ENCODE results near the gene CDC123. TPM values are rescaled to one million over a fixed set of nuclear protein-coding genes. Genes with fewer than 3 reads are reported as not detected.
"Not testable (repeated sequence)": the region's sequence is repeated elsewhere in the genome, so short reads cannot be mapped to it uniquely, and the experiment has no call there.

Gene CDC123
- total and polyA plus RNA-seq, 3 experiments from 2014 or later, result 97.5 to 162 (median 161) TPM

DNA sequence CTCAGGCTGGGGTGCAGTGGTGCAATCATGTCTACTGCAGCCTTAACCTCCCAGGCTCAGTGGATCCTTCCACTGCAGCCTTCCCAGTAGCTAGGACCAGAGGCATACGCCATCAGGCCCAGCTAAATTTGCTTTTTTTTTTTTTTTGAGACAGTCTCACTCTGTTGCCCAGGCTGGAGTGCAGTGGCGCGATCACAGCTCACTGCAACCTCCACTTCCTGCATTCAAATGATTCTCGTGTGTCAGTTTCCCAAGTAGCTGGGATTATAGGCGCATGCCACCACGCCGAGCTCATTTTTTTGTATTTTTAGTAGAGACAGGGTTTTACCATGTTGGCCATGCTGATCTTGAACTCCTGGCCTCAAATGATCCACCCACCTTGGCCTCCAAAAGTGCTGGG lies 81.9 kb downstream of the CDC123 start:
- DNase-seq; H3K36me3 ChIP-seq (ENCODE audit: insufficient read depth, low read length); H3K4me3 ChIP-seq (ENCODE audit: low read length); H3K27me3 ChIP-seq (ENCODE audit: insufficient read depth, low read length, poor library complexity, severe bottlenecking); H3K27ac ChIP-seq (ENCODE audit: low read depth, low read length); POLR2A ChIA-PET; H3K36me3 Mint-ChIP-seq; H3K4me3 Mint-ChIP-seq; H3K27ac Mint-ChIP-seq; H3K4me1 ChIP-seq (ENCODE audit: insufficient read depth, low read length); H3K9me3 ChIP-seq (ENCODE audit: low read length); H3K9me3 Mint-ChIP-seq; H3K27me3 Mint-ChIP-seq; H3K4me1 Mint-ChIP-seq: not testable (repeated sequence)
- CTCF ChIA-PET, result interaction anchor here (1.3 kb wide), 1 partner anchor 378 kb away, joined by 4 read pairs; no protein-coding TSS in a partner anchor

DNA sequence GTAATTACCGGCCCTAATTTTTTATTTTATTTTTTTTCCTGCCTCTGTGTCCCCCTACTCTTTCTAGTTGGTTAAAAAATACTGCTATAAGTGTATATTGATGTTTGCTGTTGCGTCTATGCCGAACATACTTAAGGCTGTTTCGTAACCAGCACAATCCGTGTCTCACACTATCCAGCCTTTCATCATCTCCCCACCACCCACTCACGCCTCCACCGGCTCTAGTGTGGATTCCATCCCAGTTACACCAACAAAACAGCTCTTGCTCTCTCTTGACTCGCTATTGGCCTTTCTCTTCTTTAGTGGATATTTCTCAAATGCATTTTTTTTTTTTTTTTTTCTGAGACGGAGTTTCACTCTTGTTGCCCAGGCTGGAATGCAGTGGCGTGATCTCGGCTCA lies 83.3 kb downstream of the CDC123 start:
- Mint-ChIP-seq H3K9me3 (peaks cover 0 to 3% (median 0%) of the 10 kb centered on the region in 5 donors), H3K4me3 (no peak overlapping the region), H3K27me3 (no peaks in the 10 kb centered on the region), H3K27ac (peak overlapping the region in 1 of 8 donors; percentile 61), H3K4me1 (peaks cover 0 to 3% (median 0%) of the 10 kb centered on the region in 3 donors), H3K36me3 (no peaks in the 10 kb centered on the region)
- no peaks in the 10 kb centered on the region for H3K27me3 ChIP-seq (ENCODE audit: insufficient read depth, low read length, poor library complexity, severe bottlenecking)
- CTCF ChIA-PET, result interaction anchor here (1.0 kb wide), 1 partner anchor 15 kb away, joined by 3 read pairs; no protein-coding TSS in a partner anchor
- H3K4me3 ChIP-seq (ENCODE audit: low read length), result no peak overlapping the region
- DNase-seq, result no peak
- no peaks in the 10 kb centered on the region for H3K4me1 ChIP-seq (ENCODE audit: insufficient read depth, low read length)
- no peaks in the 10 kb centered on the region for H3K36me3 ChIP-seq (ENCODE audit: insufficient read depth, low read length)
- H3K9me3 ChIP-seq (ENCODE audit: low read length), result no peaks in the 10 kb centered on the region
- POLR2A ChIA-PET, result interaction anchor here (0.7 kb wide), 1 partner anchor 436 kb away, joined by 4 read pairs; no protein-coding TSS in a partner anchor
- no peak overlapping the region for H3K27ac ChIP-seq (ENCODE audit: low read depth, low read length)

DNA sequence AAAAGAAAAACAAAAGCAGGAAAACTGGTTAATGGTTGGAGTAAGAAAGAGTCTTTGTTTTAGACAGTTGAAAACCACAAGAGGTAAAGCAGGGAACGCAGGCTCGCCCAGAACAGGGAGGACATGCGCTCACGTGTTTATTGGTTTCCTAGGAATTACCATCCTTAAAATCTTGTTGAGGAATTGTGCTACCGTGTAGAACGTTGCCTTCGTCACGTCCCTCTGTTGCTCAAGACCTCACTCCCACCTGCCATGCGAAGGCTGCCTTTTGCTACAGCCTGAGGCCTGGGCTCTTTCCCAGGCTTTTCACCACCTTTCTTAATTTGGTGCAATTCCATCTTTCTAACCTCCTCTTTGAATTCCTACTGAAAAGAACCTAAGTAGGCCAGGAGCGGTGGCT lies 91.8 kb downstream of the CDC123 start:
- Mint-ChIP-seq H3K9me3 (peaks cover 0 to 3% (median 0%) of the 10 kb centered on the region in 5 donors), H3K27me3 (peaks cover 3 to 4% of the 10 kb centered on the region in 2 donors), H3K36me3 (peaks cover 0 to 4% (median 0%) of the 10 kb centered on the region in 3 donors), H3K4me1 (no peaks in the 10 kb centered on the region), H3K4me3 (no peak overlapping the region), H3K27ac (no peak overlapping the region)
- Histone ChIP-seq H3K36me3 (ENCODE audit: insufficient read depth, low read length) (no peaks in the 10 kb centered on the region), H3K27ac (ENCODE audit: low read depth, low read length) (no peak overlapping the region), H3K27me3 (ENCODE audit: insufficient read depth, low read length, poor library complexity, severe bottlenecking) (no peaks in the 10 kb centered on the region), H3K9me3 (ENCODE audit: low read length) (no peaks in the 10 kb centered on the region), H3K4me3 (ENCODE audit: low read length) (no peak overlapping the region), H3K4me1 (ENCODE audit: insufficient read depth, low read length) (no peaks in the 10 kb centered on the region)
- no peak for DNase-seq
- CTCF ChIA-PET, result no interaction called here
- POLR2A ChIA-PET, result no interaction called here

DNA sequence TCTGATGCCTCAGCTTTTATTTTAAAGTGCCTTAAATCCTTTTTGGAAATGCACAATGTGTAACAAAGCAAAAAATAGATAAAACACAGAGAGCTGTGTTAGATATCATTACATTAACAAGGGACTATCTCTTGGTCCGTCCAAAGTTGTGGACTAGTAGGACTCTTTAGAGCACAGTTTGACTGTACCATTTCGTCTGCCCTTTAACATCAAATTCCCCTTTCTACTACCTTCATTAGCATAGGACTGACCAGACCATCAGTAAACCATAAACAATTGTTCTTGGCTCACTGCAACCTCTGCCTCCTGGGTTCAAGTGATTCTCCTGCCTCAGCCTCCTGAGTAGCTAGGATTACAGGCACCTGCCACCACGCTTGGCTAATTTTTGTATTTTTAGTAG lies 101.8 kb downstream of the CDC123 start:
- H3K9me3 Mint-ChIP-seq; H3K27ac Mint-ChIP-seq; CTCF ChIA-PET; H3K27me3 Mint-ChIP-seq; H3K4me3 Mint-ChIP-seq; H3K27me3 ChIP-seq (ENCODE audit: insufficient read depth, low read length, poor library complexity, severe bottlenecking); POLR2A ChIA-PET; H3K27ac ChIP-seq (ENCODE audit: low read depth, low read length); H3K9me3 ChIP-seq (ENCODE audit: low read length); H3K36me3 ChIP-seq (ENCODE audit: insufficient read depth, low read length); H3K4me3 ChIP-seq (ENCODE audit: low read length); DNase-seq; H3K36me3 Mint-ChIP-seq; H3K4me1 Mint-ChIP-seq; H3K4me1 ChIP-seq (ENCODE audit: insufficient read depth, low read length): not testable (repeated sequence)

GRCh38 chr10:12299222-12299965 lies 103.4 kb downstream of the CDC123 start:
- no peaks in the 10 kb centered on the region for H3K36me3 ChIP-seq (ENCODE audit: insufficient read depth, low read length)
- no peak overlapping the region for H3K27ac Mint-ChIP-seq
- H3K27ac ChIP-seq (ENCODE audit: low read depth, low read length), result no peak overlapping the region
- no peaks in the 10 kb centered on the region for H3K4me1 ChIP-seq (ENCODE audit: insufficient read depth, low read length)
- H3K9me3 Mint-ChIP-seq, result no peaks in the 10 kb centered on the region
- no peaks in the 10 kb centered on the region for H3K9me3 ChIP-seq (ENCODE audit: low read length)
- H3K27me3 Mint-ChIP-seq, result peaks cover 2 to 9% of the 10 kb centered on the region in 2 donors
- H3K4me1 Mint-ChIP-seq, result no peaks in the 10 kb centered on the region
- no peaks in the 10 kb centered on the region for H3K27me3 ChIP-seq (ENCODE audit: insufficient read depth, low read length, poor library complexity, severe bottlenecking)
- H3K4me3 ChIP-seq (ENCODE audit: low read length), result no peak overlapping the region
- H3K4me3 Mint-ChIP-seq, result no peak overlapping the region
- POLR2A ChIA-PET, result no interaction called here
- CTCF ChIA-PET, result no interaction called here
- no peaks in the 10 kb centered on the region for H3K36me3 Mint-ChIP-seq
- DNase-seq, result no peak

Other genes starting within 250 kb of the CDC123 start
- gene UPF2, start 153.4 kb upstream of the CDC123 start, total RNA-seq, result 10 to 100 TPM; 39.8 to 42.4 TPM
- 18.5 TPM for gene UPF2, start 153.4 kb upstream of the CDC123 start, polyA plus RNA-seq
- gene DHTKD1, start 127.2 kb upstream of the CDC123 start, total RNA-seq, result 10 to 100 TPM; 11.1 to 13.9 TPM
- gene DHTKD1, start 127.2 kb upstream of the CDC123 start, polyA plus RNA-seq, result 9.2 TPM
- 10 to 100 TPM; 12.5 to 13.6 TPM for gene SEC61A2, start 66.5 kb upstream of the CDC123 start, total RNA-seq
- gene SEC61A2, start 66.5 kb upstream of the CDC123 start, polyA plus RNA-seq, result 2.5 TPM
- gene NUDT5, start 297 bp upstream of the CDC123 start, total RNA-seq, result 100 to 1,000 TPM; 119 to 125 TPM
- gene NUDT5, start 297 bp upstream of the CDC123 start, polyA plus RNA-seq, result 61.4 TPM
- 10 to 100 TPM in 1 of 2 experiments, 1 to 10 TPM in 1; 8.9 to 10.0 TPM for gene CAMK1D, start 153.4 kb downstream of the CDC123 start, total RNA-seq
- gene CAMK1D, start 153.4 kb downstream of the CDC123 start, polyA plus RNA-seq, result 15.1 TPM